ENCODE results near the gene ZC3H18. TPM values are rescaled to one million over a fixed set of nuclear protein-coding genes. Genes with fewer than 3 reads are reported as not detected.

The ZC3H18 gene
- total RNA-seq, 1 donor from 2014 or later = 13.9 TPM

DNA sequence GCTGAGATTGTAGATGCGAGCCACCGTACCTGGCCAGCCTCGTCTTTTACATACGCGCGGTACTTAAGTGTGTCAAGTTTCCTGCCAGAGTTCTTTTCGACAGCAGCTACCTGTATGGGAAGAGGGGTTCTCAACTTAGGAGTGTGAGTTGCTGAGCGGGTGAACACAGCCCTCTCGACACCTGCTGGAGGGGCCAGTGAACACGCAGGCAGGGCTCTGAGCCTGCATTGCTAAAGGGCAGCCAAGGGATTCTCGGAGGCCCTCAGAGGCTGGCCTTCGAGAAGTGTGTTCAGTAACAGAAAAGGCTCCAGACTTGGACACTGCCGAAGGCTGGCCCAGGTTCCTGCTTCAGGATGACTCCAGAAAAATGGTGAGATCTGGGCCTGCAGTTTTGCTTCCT, 6.1 kb downstream of the ZC3H18 start:
- FAIRE-seq (no peak), DNase-seq (ENCODE audit: low spot score in 2 of 2) (no peak)

DNA sequence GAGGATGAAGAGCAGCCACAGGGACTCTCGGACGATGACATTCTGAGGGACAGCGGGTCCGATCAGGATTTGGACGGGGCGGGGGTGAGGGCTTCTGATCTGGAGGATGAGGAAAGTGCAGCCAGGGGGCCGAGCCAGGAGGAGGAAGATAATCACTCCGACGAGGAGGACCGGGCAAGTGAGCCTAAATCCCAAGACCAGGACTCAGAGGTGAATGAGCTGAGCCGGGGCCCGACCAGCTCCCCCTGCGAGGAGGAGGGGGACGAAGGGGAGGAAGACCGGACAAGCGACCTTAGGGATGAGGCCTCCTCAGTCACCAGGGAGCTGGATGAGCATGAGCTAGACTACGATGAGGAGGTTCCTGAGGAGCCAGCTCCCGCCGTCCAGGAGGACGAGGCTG, 7.0 kb downstream of the ZC3H18 start:
- FAIRE-seq (no peak), DNase-seq (ENCODE audit: low spot score in 2 of 2) (no peak)

- DNase-seq (ENCODE audit: low spot score in 2 of 2) (no peak), FAIRE-seq (no peak)
These were observed 8.5 kb downstream of the ZC3H18 start for GRCh38 chr16:88578446-88579313.

DNA sequence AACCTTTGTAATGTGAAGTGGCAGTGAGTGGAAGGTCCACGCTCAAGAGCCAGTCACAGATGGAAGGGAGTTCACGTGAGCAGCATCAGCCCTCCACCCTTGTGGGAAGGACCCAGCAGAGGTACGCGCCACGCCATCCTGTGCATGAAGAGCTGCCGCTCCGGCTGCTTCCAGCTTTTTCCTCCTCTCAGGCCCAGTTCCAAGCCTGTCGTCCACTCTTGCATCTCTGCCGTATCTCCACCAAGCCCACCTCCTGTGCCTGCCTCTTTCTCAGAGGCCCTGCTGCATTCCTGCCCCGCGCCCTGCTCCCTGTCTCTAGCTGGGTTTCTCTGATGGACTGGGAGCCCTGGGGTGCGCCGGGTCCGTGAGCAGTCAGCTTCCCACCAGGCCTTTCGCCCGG, 10.2 kb downstream of the ZC3H18 start:
- no peak for FAIRE-seq
- DNase-seq (ENCODE audit: low spot score in 2 of 2) = no peak

GRCh38 chr16:88581033-88581432, 10.8 kb downstream of the ZC3H18 start:
- DNase-seq (ENCODE audit: low spot score in 2 of 2) = no peak
- no peak for FAIRE-seq

GRCh38 chr16:88582912-88583575, 12.8 kb downstream of the ZC3H18 start:
- DNase-seq (ENCODE audit: low spot score in 2 of 2) (no peak), FAIRE-seq (no peak)

DNA sequence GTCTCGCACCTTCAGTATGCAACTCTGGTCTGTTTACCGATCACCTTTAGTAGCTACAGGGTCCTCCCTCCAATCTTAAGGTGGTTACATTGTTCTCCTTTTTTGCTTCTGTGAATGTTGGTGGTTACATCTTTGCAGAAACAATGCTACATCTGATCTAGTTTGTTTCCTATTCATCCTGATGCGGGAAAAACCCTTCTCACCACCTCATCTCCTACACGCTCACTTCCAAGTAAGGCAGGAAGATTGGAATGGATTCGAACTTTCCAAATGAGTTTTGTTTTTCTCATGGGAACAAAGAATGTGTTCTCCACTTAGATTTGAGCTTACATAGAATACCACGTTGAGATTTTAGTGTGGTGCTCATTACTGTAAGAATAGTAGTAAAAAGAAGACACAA, 14.5 kb downstream of the ZC3H18 start:
- FAIRE-seq = no peak
- DNase-seq (ENCODE audit: low spot score in 2 of 2) = no peak

DNA sequence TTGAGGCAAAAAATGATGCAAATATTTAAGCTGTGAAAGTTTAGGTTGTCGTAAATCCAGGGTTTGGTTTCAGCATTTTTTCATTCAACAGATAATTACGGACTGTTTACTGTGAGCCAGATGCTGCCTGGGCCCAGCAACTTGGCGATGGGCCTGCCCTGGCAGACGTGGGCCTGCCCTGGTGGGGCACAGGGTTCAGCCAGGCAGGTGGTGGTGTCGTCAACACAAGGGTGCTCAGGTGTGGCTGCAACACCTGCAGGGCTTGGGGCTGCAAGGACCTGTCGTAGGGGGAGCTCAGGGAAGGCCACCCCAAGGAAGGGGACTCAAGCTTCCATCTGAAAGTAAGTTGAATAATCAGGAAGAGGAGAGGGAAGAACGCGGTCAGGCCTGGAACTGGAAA, 15.1 kb downstream of the ZC3H18 start:
- no peak for FAIRE-seq
- DNase-seq (ENCODE audit: low spot score in 2 of 2) = no peak

DNA sequence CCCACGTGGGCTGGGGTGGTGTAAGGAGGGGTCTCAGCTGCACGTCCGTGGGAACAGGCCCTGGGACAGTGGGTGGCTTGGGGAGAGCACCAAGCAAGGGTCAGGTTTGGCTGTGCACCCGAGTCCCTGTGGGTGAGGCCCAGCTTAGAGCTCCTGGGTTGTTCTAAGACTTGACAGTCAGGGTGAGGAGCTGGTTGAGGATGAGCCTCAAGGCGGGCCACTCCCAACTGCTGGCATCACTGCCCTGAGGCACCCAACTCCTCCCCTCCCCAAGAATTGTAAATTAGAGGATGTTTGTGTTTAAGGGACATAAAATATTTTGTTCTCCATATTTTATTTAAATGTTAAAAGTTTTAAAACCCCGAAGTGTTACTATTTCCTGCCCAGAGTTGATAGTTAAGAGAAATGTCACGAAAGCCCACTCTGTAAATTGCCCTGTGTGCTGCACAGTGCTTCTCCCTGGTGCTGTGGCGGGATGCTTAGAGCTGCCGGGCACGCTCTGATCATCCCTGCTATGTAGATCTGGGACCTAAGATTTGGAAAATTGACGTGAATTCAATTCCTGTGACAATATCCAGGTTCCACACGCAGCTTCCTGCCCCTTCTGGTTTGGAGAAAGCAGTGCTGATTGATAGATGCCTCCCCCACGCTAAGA, 15.9 kb downstream of the ZC3H18 start:
- DNase-seq (ENCODE audit: low spot score in 2 of 2) = no peak

GRCh38 chr16:88588148-88588547, 17.9 kb downstream of the ZC3H18 start:
- no peak for FAIRE-seq
- DNase-seq (ENCODE audit: low spot score in 2 of 2) = no peak

More for the DNA sequence above, 15.9 kb downstream of the ZC3H18 start:
- no peak for FAIRE-seq

- FAIRE-seq = no peak
- DNase-seq (ENCODE audit: low spot score in 2 of 2) = no peak
These were observed 18.6 kb downstream of the ZC3H18 start for GRCh38 chr16:88588754-88589153.

- FAIRE-seq = no peak
These were observed 19.2 kb downstream of the ZC3H18 start for GRCh38 chr16:88589441-88589840.

GRCh38 chr16:88591577-88592021, 21.4 kb downstream of the ZC3H18 start:
- FAIRE-seq (no peak), DNase-seq (ENCODE audit: low spot score in 2 of 2) (no peak)

More at GRCh38 chr16:88589441-88589840, 19.2 kb downstream of the ZC3H18 start:
- no peak for DNase-seq (ENCODE audit: low spot score in 2 of 2)

DNA sequence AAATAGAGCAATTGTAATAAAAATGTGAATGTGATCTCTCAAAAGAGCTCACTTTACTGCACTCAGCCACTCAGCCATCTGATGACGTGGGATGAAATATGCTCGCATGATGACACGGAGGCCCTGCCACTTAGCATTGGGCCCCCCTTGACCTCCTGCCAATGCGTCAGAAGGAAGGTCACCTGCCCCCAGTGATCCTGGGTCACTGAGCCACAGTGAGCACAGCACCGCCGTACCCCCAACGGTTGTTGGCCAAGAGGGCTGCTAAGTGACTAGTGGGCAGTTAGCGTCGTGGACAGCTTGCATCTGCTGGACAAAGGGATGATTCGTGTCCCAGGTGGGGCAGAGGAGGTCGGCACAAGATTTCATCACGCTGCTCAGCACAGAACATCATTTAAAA, 22.9 kb downstream of the ZC3H18 start:
- no peak for DNase-seq (ENCODE audit: low spot score in 2 of 2)
- no peak for FAIRE-seq

GRCh38 chr16:88593489-88593888, 23.3 kb downstream of the ZC3H18 start:
- DNase-seq (ENCODE audit: low spot score in 2 of 2) (no peak), FAIRE-seq (no peak)

GRCh38 chr16:88593910-88594309, 23.7 kb downstream of the ZC3H18 start:
- FAIRE-seq = no peak
- no peak for DNase-seq (ENCODE audit: low spot score in 2 of 2)

GRCh38 chr16:88595101-88595500, 24.9 kb downstream of the ZC3H18 start:
- DNase-seq (ENCODE audit: low spot score in 2 of 2) = no peak
- no peak for FAIRE-seq

DNA sequence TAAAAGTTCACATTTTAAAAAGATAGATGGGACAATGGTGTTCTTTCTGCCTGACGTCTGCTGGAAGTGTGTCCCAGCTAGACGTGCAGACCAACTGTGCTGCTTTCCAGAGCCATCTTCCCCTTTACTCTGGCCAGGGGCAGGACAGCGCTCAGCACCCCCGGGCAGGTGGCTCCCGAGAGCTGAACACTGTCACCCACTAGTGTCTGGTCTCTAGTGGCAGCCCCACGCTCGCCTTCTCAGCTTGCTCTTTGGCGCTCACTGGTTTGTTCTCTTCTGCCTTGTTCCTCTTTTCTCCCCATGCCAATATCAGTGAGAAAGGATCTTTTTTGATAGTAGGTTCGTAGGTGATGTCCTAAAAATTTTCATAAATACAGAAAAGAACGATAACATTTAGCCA, 25.7 kb downstream of the ZC3H18 start:
- no peak for DNase-seq (ENCODE audit: low spot score in 2 of 2)
- no peak for FAIRE-seq

DNA sequence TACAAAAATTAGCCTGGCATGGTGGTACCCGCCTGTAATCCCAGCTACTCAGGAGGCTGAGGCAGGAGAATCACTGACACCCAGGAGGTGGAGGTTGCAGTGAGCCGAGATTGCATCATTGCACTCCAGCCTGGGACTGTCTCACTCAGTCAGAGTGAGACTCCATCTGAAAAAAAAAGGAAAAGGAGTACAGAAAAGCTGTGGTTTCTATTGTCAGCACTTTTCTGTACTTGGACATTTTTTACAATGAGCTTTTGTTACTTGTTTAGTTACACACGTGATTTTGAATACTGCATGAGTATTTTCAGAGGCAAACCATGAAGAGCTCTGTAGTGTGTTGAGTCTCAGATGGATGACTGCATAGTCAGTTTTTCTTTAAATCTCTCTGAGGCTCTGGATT, 26.3 kb downstream of the ZC3H18 start:
- peak; percentile 8 for FAIRE-seq

GRCh38 chr16:88597856-88598491, 27.8 kb downstream of the ZC3H18 start:
- FAIRE-seq = no peak

More for the DNA sequence above, 26.3 kb downstream of the ZC3H18 start:
- DNase-seq (ENCODE audit: low spot score in 2 of 2) = peak in 1 of 2 donors; percentile 45

More at GRCh38 chr16:88597856-88598491, 27.8 kb downstream of the ZC3H18 start:
- DNase-seq (ENCODE audit: low spot score in 2 of 2) = no peak
